Trophoblast cell (in vitro differentiated cells and primary cell): Measurements from ENCODE around the gene SLC27A2.
"Not testable (repeated sequence)": the region's sequence is repeated elsewhere in the genome, so short reads cannot be mapped to it uniquely, and the experiment has no call there.

ENCODE experiments used
- DNase-seq, 2 donors: peaks; one replicate each; pipeline ENCODE4 v3.0.0-alpha.2; 2016
- H2AFZ ChIP-seq: 2 replicates; pipeline ENCODE4 v1.6.1; 2013; ENCODE audit warnings: low read length, moderate library complexity, mild to moderate bottlenecking; ENCODE audit not compliant: insufficient read depth, poor library complexity
- H2AK5ac ChIP-seq: 2 replicates; pipeline ENCODE4 v1.6.1; 2013; ENCODE audit warnings: mild to moderate bottlenecking, low read length
- H2BK120ac ChIP-seq: 2 replicates; pipeline ENCODE4 v1.6.1; 2013; ENCODE audit warnings: low read length, mild to moderate bottlenecking, moderate library complexity; ENCODE audit not compliant: insufficient read depth, poor library complexity
- H2BK12ac ChIP-seq: 2 replicates; pipeline ENCODE4 v1.6.1; 2013; ENCODE audit warnings: mild to moderate bottlenecking, low read length, moderate library complexity
- H2BK5ac ChIP-seq: 2 replicates; pipeline ENCODE4 v1.6.1; 2013; ENCODE audit warnings: low read length, low read depth, moderate library complexity, mild to moderate bottlenecking; ENCODE audit not compliant: poor library complexity
- H3K14ac ChIP-seq: 2 replicates; pipeline ENCODE4 v1.6.1; 2013; ENCODE audit warnings: mild to moderate bottlenecking, low read length
- H3K18ac ChIP-seq: 2 replicates; pipeline ENCODE4 v1.6.1; 2013; ENCODE audit warnings: mild to moderate bottlenecking, low read length
- H3K23ac ChIP-seq: 2 replicates; pipeline ENCODE4 v1.6.1; 2013; ENCODE audit warnings: low read length
- H3K27ac ChIP-seq: 2 replicates; pipeline ENCODE4 v1.5.1; 2013; ENCODE audit warnings: low read depth, mild to moderate bottlenecking, inconsistent platforms, low read length, moderate library complexity
- H3K27me3 ChIP-seq: 2 replicates; pipeline ENCODE4 v1.6.1; 2013; ENCODE audit warnings: inconsistent platforms, mild to moderate bottlenecking, low read length, moderate library complexity; ENCODE audit not compliant: insufficient read depth
- H3K36me3 ChIP-seq, 2 experiments: 1 replicate in 1 of 2; 2 replicates in 1 of 2; pipeline ENCODE4 v1.6.1; 2013; ENCODE audit warnings: low read length in 2 of 2, mild to moderate bottlenecking in 2 of 2, moderate library complexity in 1 of 2; ENCODE audit not compliant: insufficient read depth in 2 of 2, control insufficient read depth in 1 of 2
- H3K4ac ChIP-seq: 2 replicates; pipeline ENCODE4 v1.6.1; 2013; ENCODE audit warnings: low read depth, mild to moderate bottlenecking, low read length, moderate library complexity
- H3K4me1 ChIP-seq, 2 experiments: 1 replicate in 1 of 2; 2 replicates in 1 of 2; pipeline ENCODE4 v1.6.1; 2013; ENCODE audit warnings: low read length in 2 of 2, mild to moderate bottlenecking in 2 of 2, moderate library complexity in 1 of 2; ENCODE audit not compliant: insufficient read depth in 2 of 2, control insufficient read depth in 1 of 2
- H3K4me2 ChIP-seq: 2 replicates; pipeline ENCODE4 v1.6.1; 2013; ENCODE audit warnings: inconsistent platforms, mild to moderate bottlenecking, low read length, moderate library complexity
- H3K4me3 ChIP-seq: 2 replicates; pipeline ENCODE4 v1.5.1; 2013; ENCODE audit warnings: mild to moderate bottlenecking, low read depth, low read length, inconsistent platforms
- H3K79me1 ChIP-seq: one replicate; pipeline ENCODE4 v1.6.1; 2013; ENCODE audit warnings: low read length
- H3K79me2 ChIP-seq: 2 replicates; pipeline ENCODE4 v1.6.1; 2013; ENCODE audit warnings: low read length, mild to moderate bottlenecking; ENCODE audit not compliant: control insufficient read depth, insufficient read depth, poor library complexity
- H3K9ac ChIP-seq: 2 replicates; pipeline ENCODE4 v1.6.1; 2013; ENCODE audit warnings: mild to moderate bottlenecking, low read length
- H3K9me3 ChIP-seq: 2 replicates; pipeline ENCODE4 v1.6.1; 2013; ENCODE audit warnings: low read depth, mild to moderate bottlenecking, control low read depth, inconsistent platforms, low read length; ENCODE audit not compliant: insufficient read depth
- H4K12ac ChIP-seq: 2 replicates; pipeline ENCODE4 v1.6.1; 2013; ENCODE audit warnings: low read depth, mild to moderate bottlenecking, low read length, moderate library complexity
- H4K8ac ChIP-seq: 2 replicates; pipeline ENCODE4 v1.6.1; 2013; ENCODE audit warnings: low read depth, mild to moderate bottlenecking, low read length, moderate library complexity
- H4K91ac ChIP-seq: one replicate; pipeline ENCODE4 v1.6.1; 2013; ENCODE audit warnings: low read depth, mild to moderate bottlenecking, low read length, moderate library complexity
- WGBS: extraction: QIAGEN DNeasy Blood & Tissue Kit; methylation state at CpG from one replicate; pipeline ENCODE4 v1.1.7; 2013; ENCODE audit warnings: missing lambda C conversion rate; ENCODE audit not compliant: insufficient read length, insufficient coverage; ENCODE audit errors: extremely low coverage; 5-methylcytosine and 5-hydroxymethylcytosine counted together

SLC27A2 gene

DNA sequence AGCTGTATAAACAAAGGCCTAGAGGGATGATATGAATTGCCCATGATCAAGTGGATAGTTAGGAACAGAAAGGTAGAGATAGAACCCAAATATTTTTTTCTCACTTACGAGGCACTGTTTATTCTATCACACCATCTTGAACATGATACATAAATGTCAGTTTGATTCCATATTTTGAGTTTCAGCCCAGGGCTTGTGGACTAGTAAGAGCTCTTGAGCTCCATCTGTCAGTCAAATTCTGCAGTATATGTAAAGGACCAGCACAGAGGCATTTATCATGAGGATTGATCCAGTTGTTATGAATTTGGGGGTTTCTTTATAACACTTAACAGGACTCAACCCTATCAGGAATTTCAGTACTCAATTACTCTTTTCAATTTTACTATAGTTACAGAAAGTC, 4.8 kb downstream of the SLC27A2 start:
- Histone ChIP-seq H3K4me3 (no peak overlapping the region), H3K18ac (no peak overlapping the region), H2BK120ac (no peak overlapping the region), H4K91ac (no peak overlapping the region), H4K12ac (no peak overlapping the region), H4K8ac (no peak overlapping the region), H3K9ac (no peak overlapping the region), H2BK12ac (no peak overlapping the region), H3K4ac (no peak overlapping the region), H3K79me1 (no peaks in the 10 kb centered on the region), H3K14ac (no peak overlapping the region), H2AFZ (no peak overlapping the region), H3K79me2 (no peaks in the 10 kb centered on the region), H2BK5ac (no peak overlapping the region), H3K4me2 (no peak overlapping the region), H3K4me1 (peaks cover 5 to 9% of the 10 kb centered on the region in 2 experiments), H3K27ac (no peak overlapping the region), H3K27me3 (peaks cover 10% of the 10 kb centered on the region), H3K23ac (no peak overlapping the region), H3K36me3 (no peaks in the 10 kb centered on the region), H3K9me3 (no peaks in the 10 kb centered on the region), H2AK5ac (no peak overlapping the region)
- WGBS: no CpG with 5 or more reads among the region's 1 CpG
- DNase-seq: no peak

DNA sequence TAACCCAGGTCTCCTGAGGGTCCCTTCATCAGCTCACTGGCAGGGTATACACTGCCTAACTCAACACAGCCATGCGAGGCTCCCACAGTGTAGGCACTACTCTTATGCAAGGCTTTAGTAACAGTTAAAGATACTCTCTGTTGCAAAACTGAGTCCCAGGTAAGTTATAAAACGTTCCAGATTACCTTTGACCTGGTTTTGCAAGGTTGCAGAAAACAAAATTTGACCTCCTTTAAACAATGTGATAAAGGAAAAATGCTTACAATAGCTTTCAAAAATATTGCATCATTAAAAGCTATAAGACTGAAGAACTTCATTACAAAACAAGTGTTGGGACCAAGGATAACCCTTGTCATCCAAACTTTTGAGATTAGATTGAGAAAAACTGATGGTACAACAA, 5.5 kb downstream of the SLC27A2 start:
- Histone ChIP-seq H3K9ac (no peak overlapping the region), H4K12ac (no peak overlapping the region), H2AK5ac (no peak overlapping the region), H3K27ac (no peak overlapping the region), H4K8ac (no peak overlapping the region), H3K4me2 (no peak overlapping the region), H3K4me1 (peaks cover 3% of the 10 kb centered on the region in 2 experiments), H2BK5ac (no peak overlapping the region), H3K79me2 (no peaks in the 10 kb centered on the region), H3K4me3 (no peak overlapping the region), H2BK120ac (no peak overlapping the region), H3K18ac (no peak overlapping the region), H3K36me3 (no peaks in the 10 kb centered on the region), H3K14ac (no peak overlapping the region), H4K91ac (no peak overlapping the region), H3K79me1 (no peaks in the 10 kb centered on the region), H3K27me3 (peaks cover 4% of the 10 kb centered on the region), H3K23ac (no peak overlapping the region), H2AFZ (no peak overlapping the region), H2BK12ac (no peak overlapping the region), H3K9me3 (no peaks in the 10 kb centered on the region), H3K4ac (no peak overlapping the region)
- WGBS: no CpG with 5 or more reads among the region's 2 CpGs
- DNase-seq: no peak

DNA sequence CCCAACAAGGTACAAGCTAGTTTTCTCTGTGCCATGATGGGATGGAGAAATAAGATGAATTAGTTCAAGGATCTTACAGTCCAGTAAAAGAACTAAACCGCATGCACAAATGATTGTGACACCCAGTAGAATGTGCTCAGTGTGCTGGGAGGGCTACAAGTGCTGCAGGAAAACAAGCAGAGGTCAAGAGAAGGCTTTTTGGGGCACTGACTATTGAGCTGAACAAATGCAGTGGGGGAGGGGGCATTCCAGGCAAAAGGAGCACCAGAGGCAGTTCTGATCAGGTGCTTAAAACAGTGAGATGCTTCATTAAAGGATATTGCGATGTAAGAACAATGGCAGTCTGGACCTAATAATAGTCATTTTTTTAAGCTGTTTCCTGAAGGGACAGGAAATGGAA, 6.0 kb downstream of the SLC27A2 start:
- Histone ChIP-seq H2BK5ac (no peak overlapping the region), H3K4me1 (no peaks in the 10 kb centered on the region), H3K27ac (no peak overlapping the region), H3K18ac (no peak overlapping the region), H2AK5ac (no peak overlapping the region), H3K9me3 (no peaks in the 10 kb centered on the region), H2AFZ (no peak overlapping the region), H4K8ac (no peak overlapping the region), H3K79me1 (no peaks in the 10 kb centered on the region), H3K79me2 (no peaks in the 10 kb centered on the region), H3K14ac (no peak overlapping the region), H3K4me2 (no peak overlapping the region), H2BK12ac (no peak overlapping the region), H4K91ac (no peak overlapping the region), H3K9ac (no peak overlapping the region), H3K4me3 (no peak overlapping the region), H3K27me3 (no peaks in the 10 kb centered on the region), H3K4ac (no peak overlapping the region), H4K12ac (no peak overlapping the region), H2BK120ac (no peak overlapping the region), H3K36me3 (no peaks in the 10 kb centered on the region), H3K23ac (no peak overlapping the region)
- DNase-seq: no peak
- no CpG with 5 or more reads among the region's 2 CpGs for WGBS

DNA sequence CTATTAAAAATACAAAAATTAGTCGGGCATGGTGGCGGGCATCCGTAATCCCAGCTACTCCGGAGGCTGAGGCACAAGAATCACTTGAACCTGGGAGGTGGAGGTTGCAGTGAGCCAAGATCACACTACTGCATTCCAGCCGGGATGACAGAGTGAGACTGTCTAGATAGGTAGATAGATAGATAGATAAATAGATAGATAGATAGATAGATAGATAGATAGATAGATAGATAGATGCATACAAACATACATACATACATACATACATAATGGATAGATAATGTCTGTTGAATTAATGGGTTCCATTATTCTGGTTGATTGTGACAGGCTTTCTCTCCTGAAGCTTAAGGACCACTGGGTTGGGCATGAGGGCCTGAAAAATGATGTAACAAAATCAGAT, 6.8 kb downstream of the SLC27A2 start:
- not testable (repeated sequence) for H3K27ac ChIP-seq, H3K4ac ChIP-seq, H2AFZ ChIP-seq, H3K9ac ChIP-seq, H3K18ac ChIP-seq, H3K23ac ChIP-seq, H3K4me1 ChIP-seq, H4K12ac ChIP-seq, H3K79me2 ChIP-seq, H4K8ac ChIP-seq, H3K14ac ChIP-seq, H2AK5ac ChIP-seq, H3K27me3 ChIP-seq, H2BK5ac ChIP-seq, DNase-seq, H3K9me3 ChIP-seq, H2BK12ac ChIP-seq, H4K91ac ChIP-seq, H3K4me2 ChIP-seq, H3K36me3 ChIP-seq, H3K4me3 ChIP-seq, H2BK120ac ChIP-seq, H3K79me1 ChIP-seq
- no CpG with 5 or more reads among the region's 5 CpGs for WGBS

DNA sequence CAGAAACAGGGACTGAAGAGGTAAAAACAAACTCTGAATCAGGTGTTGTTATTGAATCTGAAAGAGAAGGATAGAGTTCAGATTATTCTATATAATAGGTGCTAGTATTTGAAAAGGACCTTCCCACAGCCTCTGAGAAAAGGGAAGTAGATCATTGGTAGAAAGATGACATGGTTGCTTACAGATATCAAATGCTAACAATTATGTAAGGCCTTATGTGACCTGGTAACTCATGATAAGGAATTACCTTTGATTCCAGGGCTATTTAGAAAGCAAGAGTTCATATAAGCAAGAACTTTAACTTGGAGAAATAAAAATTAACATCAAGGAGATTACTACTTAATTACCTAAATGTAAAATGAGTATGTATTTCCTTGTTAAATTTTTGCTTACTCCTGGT, 7.6 kb downstream of the SLC27A2 start:
- Histone ChIP-seq H3K9me3 (no peaks in the 10 kb centered on the region), H3K18ac (no peak overlapping the region), H3K36me3 (no peaks in the 10 kb centered on the region), H3K4me3 (no peak overlapping the region), H3K9ac (no peak overlapping the region), H2BK120ac (no peak overlapping the region), H3K14ac (no peak overlapping the region), H4K8ac (no peak overlapping the region), H2AFZ (no peak overlapping the region), H2BK12ac (no peak overlapping the region), H3K4ac (no peak overlapping the region), H3K23ac (no peak overlapping the region), H3K79me1 (no peaks in the 10 kb centered on the region), H3K27ac (no peak overlapping the region), H2AK5ac (no peak overlapping the region), H3K4me1 (no peaks in the 10 kb centered on the region), H2BK5ac (no peak overlapping the region), H3K27me3 (no peaks in the 10 kb centered on the region), H3K4me2 (no peak overlapping the region), H3K79me2 (no peaks in the 10 kb centered on the region), H4K91ac (no peak overlapping the region), H4K12ac (no peak overlapping the region)
- no peak for DNase-seq
